ENCODE results near the gene RELL2.
A peak's percentile ranks its signal among the peaks of the same experiment; 100 is the strongest.
"Not testable (repeated sequence)": the region's sequence is repeated elsewhere in the genome, so short reads cannot be mapped to it uniquely, and the experiment has no call there.

Gene RELL2, protein sequence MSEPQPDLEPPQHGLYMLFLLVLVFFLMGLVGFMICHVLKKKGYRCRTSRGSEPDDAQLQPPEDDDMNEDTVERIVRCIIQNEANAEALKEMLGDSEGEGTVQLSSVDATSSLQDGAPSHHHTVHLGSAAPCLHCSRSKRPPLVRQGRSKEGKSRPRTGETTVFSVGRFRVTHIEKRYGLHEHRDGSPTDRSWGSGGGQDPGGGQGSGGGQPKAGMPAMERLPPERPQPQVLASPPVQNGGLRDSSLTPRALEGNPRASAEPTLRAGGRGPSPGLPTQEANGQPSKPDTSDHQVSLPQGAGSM

DNA sequence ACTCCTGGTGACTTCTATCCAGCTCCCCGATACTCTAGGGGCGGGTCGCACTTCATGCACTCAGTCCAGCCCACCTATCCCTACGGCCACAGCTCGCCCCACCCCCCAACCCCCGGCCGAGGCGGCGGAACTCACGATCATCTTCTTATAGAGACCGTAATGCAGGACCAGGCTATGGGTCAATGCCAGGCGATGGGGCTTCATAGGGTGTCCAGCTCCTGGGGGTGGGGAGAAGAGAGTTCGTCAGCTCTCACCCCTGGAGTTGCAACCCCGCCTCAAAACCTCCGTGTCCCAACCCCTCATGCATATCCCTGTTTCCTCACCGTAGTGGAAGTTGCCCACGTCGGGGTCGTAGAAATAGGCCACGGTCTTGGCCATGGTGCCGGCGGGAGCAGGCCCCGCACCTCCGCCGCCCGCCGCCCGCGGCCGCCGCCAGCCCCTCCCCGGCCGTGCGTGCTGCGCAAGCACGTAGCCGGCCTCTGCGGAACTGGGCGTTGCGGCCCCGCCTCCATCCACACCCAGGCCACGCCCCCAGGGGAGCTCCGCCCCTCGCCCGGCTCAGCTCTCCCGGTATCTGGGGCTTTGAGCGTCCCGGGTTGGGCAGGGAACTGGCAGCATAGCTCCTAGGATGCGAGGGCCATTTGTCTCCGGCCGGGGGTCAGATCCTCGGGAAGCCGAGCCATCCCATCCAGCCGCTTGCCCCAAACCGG, at the start of gene RELL2, which contains the start of gene HDAC3:
RELL2 (plus strand) TSS at position 585 of the 710 bp plus-strand sequence. CDS start 1,229 bp downstream, outside the sequence.
HDAC3 (minus strand) TSS at position 437 of the 710 bp plus-strand sequence; CDS start at position 378, 59 bp downstream.
- DNase-seq, result peak; percentile 93

DNA sequence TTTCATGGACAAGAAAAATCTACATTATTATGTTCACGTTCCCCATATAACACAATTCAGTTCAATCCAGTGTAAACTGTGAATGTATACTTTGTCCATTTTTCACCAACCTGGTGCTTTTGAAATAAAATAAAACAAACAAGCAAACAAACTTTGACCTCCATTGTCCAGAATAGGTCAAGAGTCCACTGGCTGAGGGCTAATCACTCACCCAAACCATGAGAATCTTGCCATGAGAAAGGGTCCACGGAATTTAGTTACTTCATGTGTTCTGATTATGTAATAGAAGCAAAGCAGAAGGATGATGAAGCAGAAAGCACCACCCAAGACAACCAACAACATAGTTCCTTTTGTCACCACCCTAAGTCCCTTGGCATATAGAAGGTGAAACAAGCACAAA, 46.7 kb upstream of the RELL2 start:
- DNase-seq, result no peak

DNA sequence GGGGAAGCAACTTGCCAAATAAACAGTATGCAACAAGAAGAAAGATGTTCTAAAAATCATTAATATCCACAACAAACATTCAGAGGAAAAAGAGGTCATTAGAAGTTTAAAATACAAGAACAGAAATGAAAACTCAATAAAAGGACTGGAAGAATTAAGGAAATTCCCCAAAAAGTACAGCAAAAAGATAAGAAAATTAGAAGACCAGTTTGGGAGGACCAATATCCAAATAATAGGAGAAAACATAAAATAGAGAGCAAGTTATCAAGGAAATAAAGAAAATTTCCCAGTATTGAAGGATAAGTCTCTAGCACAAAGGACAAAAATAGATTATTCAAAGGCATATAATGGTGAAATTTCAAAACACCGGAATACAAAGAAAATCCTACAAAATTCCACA, 39.9 kb upstream of the RELL2 start:
- no peak for DNase-seq

DNA sequence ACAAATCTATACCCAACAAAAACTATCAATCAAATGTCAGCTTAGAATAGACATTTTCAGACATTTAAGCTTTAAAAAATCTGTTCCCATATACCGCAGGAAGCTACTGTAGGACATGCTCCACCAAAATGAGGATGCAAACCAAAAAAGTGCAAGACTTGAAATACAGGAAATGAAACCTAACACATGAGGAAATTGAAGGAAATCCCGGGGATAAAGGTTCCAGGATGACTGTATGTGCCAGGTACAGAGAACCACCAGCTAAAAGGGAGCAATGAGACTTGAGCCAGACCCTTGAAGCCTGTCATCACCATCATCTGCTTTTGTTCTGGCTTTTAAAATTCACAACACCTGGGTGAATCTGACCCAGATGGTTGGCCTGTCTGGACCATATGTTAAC, 39.4 kb upstream of the RELL2 start:
- no peak for DNase-seq

DNA sequence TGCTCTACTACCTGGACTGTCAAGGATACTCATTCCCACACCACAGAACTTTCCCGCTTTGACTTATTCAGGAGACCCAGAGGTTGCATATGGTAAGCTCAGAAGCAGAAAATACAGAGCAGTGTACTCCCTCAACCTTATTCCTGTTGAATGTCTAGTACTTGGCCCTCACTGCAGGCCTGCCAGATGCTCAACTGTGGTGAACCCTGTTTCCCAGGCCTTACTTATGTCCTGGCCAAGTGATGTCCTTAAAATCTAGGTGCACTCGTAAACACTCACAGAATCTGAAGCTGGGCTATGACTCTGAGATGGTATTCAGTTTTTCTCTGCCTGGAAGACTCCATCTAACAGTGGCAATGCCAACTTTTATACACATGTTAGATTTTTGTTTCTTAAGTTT, 39.0 kb upstream of the RELL2 start:
- no peak for DNase-seq

DNA sequence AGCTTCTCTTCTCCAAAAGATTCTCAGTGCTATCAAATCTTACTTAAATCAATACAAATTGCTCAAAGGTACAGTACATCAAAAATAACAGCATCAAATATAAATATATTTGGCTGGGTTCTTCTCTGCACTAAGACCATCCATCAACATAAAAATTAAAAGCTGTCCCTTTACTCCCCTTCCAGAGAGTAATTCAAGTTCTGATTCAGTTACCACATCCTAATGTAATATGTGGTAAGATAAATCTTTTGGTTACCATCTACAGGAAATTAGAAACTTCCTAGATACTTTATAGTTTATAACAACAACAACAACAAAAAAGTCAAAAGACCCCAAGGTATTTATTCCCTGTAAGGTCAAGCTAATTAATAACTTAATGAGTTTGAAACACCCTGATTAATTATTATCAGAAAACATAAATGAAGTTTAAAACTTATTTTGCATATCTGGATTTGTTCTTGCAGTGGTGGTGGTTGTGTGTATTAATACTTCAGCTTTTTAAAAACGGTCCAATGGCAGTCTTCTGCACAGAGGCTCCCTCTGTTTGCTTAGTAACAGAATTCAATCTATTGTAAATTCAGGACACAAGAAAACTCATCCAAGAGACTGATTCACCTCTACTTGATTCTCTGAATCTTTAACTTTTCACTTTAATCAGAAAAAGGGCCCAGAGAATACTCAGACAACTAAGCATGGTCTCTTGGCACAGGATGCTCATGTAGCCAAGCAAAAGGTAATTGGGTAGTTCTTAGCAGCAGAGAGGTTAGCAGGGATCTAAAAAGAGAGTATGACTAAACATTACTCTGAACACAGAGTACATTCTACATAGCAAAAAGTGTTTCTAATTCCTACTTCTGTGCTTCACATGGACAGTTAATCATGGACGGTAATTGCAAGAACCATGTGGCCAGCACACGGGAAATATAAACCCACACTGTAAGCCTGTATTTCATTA, 38.1 kb upstream of the RELL2 start:
- DNase-seq, result no peak

DNA sequence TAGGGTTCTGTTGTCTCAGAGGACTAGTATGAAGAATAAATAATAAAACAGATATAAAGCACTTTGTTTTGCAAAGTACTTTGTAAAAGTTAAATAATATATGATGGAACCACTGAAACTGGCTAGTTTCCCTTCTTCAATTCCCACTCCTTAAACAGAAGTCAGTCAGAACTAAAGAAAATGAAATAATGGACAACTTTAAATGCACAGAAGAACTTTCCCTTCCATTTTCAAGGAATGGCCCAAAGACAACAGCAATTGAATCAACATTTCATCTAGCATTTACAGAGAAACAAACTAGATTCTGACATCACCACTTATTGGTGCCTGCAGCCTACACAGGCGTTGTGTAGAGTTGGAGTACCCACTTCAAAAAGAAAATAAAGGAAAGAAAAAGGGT, 34.2 kb upstream of the RELL2 start:
- no peak for DNase-seq

DNA sequence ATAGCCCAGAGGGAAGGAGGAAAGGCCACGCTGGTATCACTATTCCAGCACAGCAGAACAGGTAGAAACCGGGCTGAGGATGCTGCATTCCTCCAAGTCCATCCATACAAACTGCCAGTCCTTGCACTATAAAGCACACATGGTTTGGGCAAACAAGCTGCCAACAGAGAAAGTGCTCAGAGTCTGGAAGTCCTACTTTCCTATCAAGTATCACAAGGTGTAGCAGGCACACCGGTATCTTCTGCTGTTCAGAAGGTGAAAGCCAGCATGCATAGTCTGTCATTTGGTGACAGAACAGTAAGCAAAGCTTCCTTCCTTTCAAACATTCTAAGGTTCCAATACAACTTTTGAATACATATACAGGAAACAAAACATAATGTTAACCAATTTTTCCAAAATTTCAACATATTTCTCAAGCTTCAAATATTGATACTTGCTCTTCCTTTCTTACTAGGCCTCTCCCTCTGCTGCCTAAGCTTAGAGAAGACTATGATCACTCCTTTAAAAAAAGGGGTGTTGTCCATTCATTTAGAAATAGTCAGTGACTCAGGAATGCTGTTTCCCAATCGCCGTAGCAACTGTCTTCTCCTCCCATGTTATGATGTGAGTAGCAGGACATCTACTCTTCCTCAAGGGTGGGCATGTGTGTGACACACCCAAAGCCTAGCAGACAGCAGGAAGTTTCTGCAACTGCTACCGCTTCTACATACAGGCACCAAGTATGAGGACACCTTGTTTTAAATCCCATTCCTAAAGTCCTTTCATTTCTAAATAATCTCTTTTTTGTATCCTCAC, 32.7 kb upstream of the RELL2 start:
- no peak for DNase-seq

DNA sequence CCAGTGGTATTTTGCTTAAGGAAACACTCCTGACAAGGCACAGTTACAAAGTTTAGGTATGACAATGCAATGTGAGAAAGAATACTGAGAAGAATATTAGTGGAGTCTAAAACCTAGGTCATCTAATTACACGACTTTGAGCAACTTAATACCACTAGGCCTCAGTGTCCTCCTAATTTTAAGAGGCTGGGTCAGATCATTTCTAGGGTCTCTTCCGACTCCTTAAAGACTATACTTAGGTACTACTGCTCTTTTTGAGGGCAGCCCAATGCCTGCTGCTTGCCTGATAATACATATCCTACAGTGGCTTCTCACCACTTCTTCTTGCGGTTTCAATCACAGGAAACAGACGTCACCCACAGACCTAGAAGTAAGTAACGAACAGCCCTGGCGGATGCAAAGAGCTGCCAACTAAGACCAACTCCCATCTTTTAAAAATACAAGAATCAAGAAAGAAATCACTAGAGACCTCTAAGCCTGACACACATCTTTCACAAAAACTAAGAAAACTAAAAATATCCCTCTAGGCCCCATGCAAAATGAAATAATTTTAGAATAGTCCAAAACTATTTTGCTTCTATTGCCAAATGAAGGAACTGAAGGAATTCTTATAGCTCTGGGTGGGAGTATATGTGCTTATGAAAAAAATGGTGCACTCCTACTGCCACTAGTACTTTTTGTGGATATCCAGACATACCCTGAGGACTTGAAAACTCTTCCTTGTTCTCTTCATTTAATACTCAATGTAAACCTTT, 31.1 kb upstream of the RELL2 start:
- DNase-seq, result peak; percentile 50

DNA sequence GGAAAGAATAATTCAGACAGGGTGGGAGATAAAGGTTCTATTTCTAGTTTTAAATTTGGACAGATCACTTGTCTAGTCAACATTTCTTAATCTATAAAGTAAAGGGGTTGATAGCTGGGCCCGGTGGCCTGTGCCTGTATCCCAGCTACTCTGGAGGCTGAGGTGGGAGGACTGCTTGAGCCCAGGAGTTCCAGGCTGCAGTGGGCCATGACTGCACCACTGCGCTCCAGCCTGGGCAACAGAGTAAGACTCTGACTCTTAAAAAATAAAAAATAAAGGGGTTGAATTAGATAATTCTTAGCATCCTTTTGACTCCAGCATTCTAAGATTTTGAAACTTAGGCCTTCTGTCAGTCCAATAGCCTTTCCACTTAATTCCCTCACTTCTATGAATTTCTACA, 28.8 kb upstream of the RELL2 start:
- DNase-seq, result no peak

DNA sequence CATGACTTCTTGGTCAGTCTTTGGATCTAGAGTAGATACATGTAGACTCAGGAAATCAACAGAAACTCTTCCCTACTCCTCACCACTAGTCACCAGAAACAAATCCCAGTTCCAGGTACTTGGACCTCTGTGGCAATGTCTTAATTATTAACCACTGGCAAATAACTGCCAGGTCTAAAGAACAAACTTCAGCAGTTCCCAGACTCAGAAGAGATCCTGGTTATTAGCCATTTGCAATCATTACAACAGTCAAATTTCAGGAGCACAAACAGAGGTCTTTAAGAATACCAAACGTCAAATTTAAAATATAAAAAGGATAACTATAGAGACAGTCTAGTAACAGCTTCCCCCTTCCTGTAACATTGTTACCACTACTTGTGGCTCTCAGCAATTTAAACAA, 28.2 kb upstream of the RELL2 start:
- no peak for DNase-seq

DNA sequence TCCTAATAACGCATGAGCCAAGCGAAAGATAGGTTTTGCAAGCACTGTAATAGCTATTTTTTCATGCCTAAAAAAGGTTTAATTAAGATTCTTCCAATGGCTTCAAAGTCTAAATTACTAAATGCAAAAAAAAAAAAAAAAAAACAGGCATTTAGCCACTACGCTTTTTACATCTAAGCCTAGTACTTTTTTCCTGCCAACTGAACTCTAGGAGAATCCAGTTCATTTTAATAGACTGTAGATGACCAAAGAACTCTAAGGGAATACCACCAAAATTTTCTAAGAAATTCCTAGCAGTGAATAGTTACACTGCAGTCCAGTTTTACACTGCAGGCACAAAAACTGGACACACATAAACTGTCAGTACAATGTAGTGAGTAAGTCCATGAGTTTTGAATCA, 27.8 kb upstream of the RELL2 start:
- no peak for DNase-seq

DNA sequence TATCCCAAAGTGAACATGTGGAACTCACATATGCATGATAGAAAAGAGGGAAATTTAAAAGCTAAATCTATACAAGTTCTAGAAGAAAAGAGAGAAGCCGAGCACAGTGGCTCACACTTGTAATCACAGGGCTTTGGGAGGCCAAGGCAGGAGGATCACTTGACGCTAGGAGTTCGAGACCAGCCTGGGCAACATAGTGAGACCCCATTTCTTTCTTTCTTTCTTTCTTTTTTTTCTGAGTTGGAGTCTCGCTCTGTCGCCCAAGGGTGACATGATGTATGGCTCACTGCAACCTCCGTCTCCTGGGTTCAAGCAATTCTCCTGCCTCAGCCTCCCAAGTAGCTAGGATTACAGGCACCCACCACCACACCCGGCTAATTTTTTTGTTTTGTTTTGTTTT, 26.9 kb upstream of the RELL2 start:
- not testable (repeated sequence) for DNase-seq

DNA sequence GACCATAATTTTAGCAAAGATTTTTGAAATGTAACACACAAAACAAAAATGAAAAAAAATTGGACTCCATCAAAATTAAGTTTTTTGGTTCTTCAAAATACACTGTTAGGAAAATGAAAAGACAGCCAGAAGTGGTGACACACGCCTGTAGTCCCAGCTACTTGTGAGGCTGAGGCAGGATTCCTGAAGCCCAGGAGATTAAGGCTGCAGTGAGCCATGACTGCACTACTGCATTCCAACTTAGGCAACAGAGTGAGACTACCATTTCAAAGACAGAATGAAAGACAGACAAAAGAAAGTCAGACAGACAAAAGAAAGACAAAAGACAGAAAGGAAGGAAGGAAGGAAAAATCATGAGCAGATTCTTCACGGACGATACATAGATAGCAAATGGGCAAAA, 25.5 kb upstream of the RELL2 start:
- DNase-seq, result no peak

DNA sequence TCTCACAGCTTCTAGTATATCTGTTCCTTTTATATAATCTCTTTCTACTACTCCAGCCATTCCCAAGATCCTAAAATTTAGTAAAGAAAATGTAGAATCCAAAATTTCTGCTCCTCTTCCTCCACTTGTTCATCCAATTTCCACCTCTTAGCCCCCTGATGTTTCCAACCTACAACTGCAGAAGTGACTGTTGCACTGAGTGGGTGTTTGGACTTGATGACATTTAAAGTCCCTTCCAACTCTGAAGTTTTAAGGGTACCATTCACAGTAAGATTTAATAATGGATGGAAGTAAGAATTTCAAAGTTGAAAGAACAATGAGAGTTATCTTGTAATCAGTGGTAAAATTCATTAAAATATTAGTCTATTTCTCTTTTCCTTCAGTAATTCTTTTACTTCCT, 23.5 kb upstream of the RELL2 start:
- DNase-seq, result no peak

DNA sequence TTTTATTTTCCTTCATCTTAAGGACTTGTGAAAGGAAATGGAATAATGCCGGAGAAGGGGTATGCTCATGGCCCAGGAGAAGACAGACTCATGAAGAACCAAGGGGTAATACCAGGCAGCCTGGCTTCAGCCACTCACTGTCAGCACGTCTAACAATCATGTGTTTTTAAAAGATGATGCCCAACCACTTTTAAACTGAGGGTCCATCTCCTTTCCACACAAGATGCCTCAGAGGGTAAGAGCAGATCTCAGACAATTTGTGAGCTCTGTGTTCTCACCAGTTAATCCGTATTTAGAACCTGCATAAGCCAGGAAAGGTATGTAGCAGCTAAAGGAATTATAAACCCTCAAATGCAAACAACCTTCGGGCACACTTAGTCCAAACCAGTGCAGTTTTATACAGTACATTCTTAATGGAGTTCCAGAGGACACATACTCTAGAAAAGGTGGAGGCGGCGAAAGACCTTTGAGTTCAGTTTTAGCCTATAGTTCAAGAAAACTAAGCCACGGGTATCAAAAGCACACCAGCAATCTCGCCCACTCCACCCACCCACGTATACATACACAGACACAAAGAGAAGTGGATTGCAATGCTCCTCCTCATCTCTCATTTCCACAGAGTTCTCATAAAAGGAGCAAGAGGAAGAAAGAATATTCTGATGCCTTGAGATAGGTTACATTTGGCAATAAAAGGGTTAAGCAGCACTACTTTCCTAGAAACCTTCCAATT, 20.6 kb upstream of the RELL2 start:
- DNase-seq, result peak; percentile 23

DNA sequence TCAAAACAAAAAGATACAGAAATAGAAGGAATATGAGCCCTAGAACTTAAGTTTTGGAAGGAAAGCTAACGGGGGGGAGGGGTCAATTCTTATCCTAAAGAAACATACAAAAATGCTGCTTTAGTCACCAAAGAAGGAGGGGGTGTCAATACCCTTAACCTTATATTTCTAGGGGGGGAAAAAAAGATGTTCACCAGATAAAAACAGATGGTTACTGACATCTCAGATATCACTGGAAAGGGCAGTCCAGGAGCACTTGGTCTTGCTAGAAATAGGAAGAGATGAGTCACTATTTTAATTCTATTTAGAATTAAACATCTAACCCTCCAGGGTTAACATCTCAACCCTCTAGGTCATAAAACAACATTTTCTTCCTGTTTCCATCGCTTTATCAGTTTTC, 19.7 kb upstream of the RELL2 start:
- no peak for DNase-seq

DNA sequence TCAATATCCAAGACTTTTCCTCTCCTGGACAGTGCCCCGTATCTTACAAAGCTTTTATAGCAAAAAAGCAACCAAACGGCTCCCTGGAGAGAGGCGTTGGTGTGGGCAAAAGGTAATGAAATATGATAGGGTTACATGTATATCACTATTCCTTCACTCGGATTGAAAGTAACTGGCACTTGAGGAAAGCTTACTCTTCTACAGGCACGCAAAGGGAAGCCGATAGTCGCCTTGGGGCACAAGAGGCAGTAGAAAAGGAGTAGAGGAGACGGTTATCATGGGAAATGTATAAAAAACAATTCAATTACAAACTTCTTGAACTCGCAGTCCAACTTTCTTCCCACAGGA, 19.1 kb upstream of the RELL2 start:
- DNase-seq, result no peak

DNA sequence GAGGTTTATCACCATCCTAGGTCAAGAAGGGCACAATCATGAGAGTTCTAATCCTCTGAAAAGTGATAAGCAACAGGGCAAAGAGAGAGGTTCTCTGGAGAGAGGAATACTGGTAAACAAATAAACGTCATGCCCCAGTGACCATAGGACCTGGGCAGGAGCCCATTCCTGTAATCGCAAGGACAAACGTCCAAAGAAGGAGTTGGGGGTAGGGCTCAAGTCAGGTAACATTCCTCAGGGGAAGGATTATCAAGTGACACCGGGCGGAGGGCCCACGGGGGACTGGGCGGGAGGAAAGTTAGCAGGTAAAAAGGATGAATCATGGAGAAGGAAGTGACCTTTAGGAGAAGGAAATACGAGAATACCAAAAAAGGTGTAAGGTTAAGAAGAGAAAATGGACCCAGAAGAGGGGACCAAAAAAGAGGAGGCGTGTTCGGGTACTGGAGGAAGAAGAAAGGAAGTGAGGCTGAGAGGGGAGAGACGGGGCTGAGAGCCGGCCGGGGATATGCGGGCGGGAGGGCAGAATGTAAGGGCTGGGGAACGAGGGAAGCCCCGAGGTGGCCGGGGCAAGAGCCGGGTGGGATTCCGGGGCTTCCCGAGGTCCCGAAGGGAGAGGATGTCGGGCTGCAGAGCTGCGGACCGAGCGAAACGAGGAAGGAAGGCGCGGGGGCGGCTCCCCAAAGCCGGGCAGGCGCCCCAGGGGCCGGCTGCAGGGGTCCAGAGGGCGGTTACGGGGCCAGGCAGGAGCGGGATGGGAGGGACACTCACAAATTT, 18.6 kb upstream of the RELL2 start:
- peak; percentile 68 for DNase-seq

DNA sequence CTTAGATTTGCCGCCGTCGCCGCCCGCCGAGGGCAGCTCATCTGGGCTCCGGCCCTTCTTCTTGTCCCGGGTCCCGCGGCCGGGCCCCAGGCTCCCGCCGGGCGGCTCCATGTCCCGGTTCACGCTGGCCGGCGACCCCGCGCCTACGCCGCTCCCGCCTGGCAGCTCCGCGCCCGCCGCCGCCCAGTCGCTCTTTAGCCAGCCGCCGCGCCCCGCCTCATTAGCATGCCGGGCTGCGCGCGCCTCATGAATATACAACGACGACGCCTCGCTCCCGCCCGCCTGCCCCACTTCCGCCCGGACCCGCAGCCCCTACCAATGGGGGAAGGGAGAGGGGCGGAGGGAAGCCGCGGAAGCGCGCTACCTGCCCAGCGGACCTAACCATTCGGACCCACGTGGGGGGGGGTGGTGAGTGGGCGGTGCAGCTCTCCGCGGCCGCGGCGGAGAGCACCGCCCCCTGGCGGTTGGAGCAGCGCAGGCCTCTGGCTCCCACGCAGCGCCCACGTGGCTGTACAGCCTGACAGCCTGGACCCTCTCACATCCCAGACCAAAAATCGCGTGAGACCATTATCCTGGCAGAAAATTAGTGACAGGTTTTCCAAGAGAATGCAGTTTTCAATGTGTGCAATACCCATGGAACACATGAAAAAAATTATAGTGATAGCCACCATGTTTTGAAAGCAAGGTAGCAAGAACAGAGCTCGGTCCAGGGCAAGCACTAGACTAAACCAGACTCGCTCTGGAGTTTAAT, 17.8 kb upstream of the RELL2 start, which contains the start of gene DIAPH1:
DIAPH1 (minus strand) TSS at position 197 of the 751 bp plus-strand sequence; CDS start at position 111, 86 bp downstream.
- peak; percentile 99 for DNase-seq

Data from activated naive CD4-positive, alpha-beta T cell treated with anti-CD3 and anti-CD28 coated beads, Interleukin-2, amount 50 U/mL, for 16 hours (primary cell).